Vagina (tissue), 2 donors: ENCODE results near the gene CHPF2. TPM values are rescaled to one million over a fixed set of nuclear protein-coding genes. Genes with fewer than 3 reads are reported as not detected.

ENCODE experiments used
- DNase-seq, 2 donors: peaks; one replicate each; pipeline ENCODE4 v3.0.0-alpha.2; 2017; ENCODE audit errors: extremely low spot score in 2 of 2
- H3K27ac ChIP-seq: fragments of 200-600 bp; sonication (generic); one replicate; pipeline ENCODE4 v1.5.1; 2019
- H3K27me3 ChIP-seq: fragments of 200-600 bp; sonication (generic); one replicate; pipeline ENCODE4 v1.5.1; 2019
- H3K36me3 ChIP-seq, 2 donors: fragments of 200-600 bp; sonication (generic); one replicate each; pipeline ENCODE4 v1.5.1; 2017 to 2019
- H3K4me1 ChIP-seq: fragments of 200-600 bp; sonication (generic); one replicate; pipeline ENCODE4 v1.5.1; 2019
- H3K4me3 ChIP-seq, 2 donors: fragments of 200-600 bp; sonication (generic); 1 replicate in 1 of 2; 2 replicates in 1 of 2; pipeline ENCODE4 v1.5.1; 2016 to 2019
- H3K9me3 ChIP-seq: fragments of 200-600 bp; sonication (generic); one replicate; pipeline ENCODE4 v1.5.1; 2019
- CTCF ChIP-seq, 3 experiments: fragments of 450-650 bp in 2 of 3; fragments of 200-600 bp in 1 of 3; sonication (generic) in 1 of 3; IDR thresholded peaks; one replicate each; pipeline ENCODE4 v1.5.1; 2017 to 2019; ENCODE audit warnings: antibody characterized with exemption in 3 of 3, mild to moderate bottlenecking in 2 of 3, moderate library complexity in 2 of 3
- POLR2A ChIP-seq, 2 donors: fragments of 450-650 bp; IDR thresholded peaks; one replicate each; pipeline ENCODE4 v1.6.1; 2017; ENCODE audit warnings: antibody characterized with exemption in 2 of 2, mild to moderate bottlenecking in 2 of 2, moderate library complexity in 2 of 2
- POLR2AphosphoS5 ChIP-seq, 2 donors: sonication (generic); formaldehyde crosslinking; IDR thresholded peaks; one replicate each; pipeline ENCODE4 v1.9.0; 2017; ENCODE audit warnings: antibody characterized with exemption in 2 of 2, mild to moderate bottlenecking in 2 of 2, low read depth in 1 of 2; ENCODE audit not compliant: insufficient read depth in 1 of 2
- intact Hi-C: fragments of 100-400 bp; cut with DNase I; formaldehyde crosslinking; loops from one replicate; pipeline ENCODE4 v1.15.1; 2023
- microRNA counts, 2 donors: library from miRNA; unstranded; fragments of <30 nt; microRNA quantifications; one replicate each; lab custom pipeline; 2016 to 2017
- total RNA-seq: library from RNA; depleted of rRNA; stranded (reverse); fragments of >200 nt; gene quantifications from one replicate; pipeline ENCODE4 v1.2.3, GENCODE V29; 2016

The CHPF2 gene
- total RNA-seq, 1 donor from 2014 or later = 28.0 TPM

- H3K9me3 ChIP-seq = no peaks in the 10 kb centered on the region
Observed at GRCh38 chr7:151286148-151286547, 53.9 kb downstream of the CHPF2 start.

More at GRCh38 chr7:151286148-151286547, 53.9 kb downstream of the CHPF2 start:
- H3K27ac ChIP-seq = no peak overlapping the region
- TF ChIP-seq CTCF (IDR thresholded peaks at IDR 0.05) (no peak), POLR2AphosphoS5 (IDR thresholded peaks at IDR 0.05; ENCODE audit: insufficient read depth in 1 of 2, low read depth in 1 of 2) (no peak), POLR2A (IDR thresholded peaks at IDR 0.05) (no peak)
- no peaks in the 10 kb centered on the region for H3K27me3 ChIP-seq
- intact Hi-C loops = no loop called here
- no peak for DNase-seq
- no peaks in the 10 kb centered on the region for H3K36me3 ChIP-seq
- no peak overlapping the region for H3K4me3 ChIP-seq
- H3K4me1 ChIP-seq = no peaks in the 10 kb centered on the region

MicroRNAs within 50 kb of the gene (microRNA counts, 767-probe panel; counts per million panel counts)
- microRNA hsa-miR-671-3p (lab: Ali Mortazavi, UCI) (238 to 261 counts per million in 2 donors), microRNA hsa-miR-671-5p (lab: Ali Mortazavi, UCI) (238 to 261 counts per million in 2 donors)

Other genes starting within 250 kb of the CHPF2 start
- gene NOS3, start 241.5 kb upstream of the CHPF2 start, total RNA-seq = 22.8 TPM
- 34.1 TPM for gene ATG9B, start 208.0 kb upstream of the CHPF2 start, total RNA-seq
- gene ABCB8, start 204.0 kb upstream of the CHPF2 start, total RNA-seq = 38.3 TPM
- 3.7 TPM for gene ASIC3, start 184.0 kb upstream of the CHPF2 start, total RNA-seq
- gene CDK5, start 174.6 kb upstream of the CHPF2 start, total RNA-seq = 4.2 TPM
- 66.5 TPM for gene SLC4A2, start 172.9 kb upstream of the CHPF2 start, total RNA-seq
- gene FASTK, start 151.7 kb upstream of the CHPF2 start, total RNA-seq = 60.2 TPM
- gene TMUB1, start 149.0 kb upstream of the CHPF2 start, total RNA-seq = 40.3 TPM
- gene AGAP3, start 146.0 kb upstream of the CHPF2 start, total RNA-seq = 98.2 TPM
- not detected for gene GBX1, start 64.8 kb upstream of the CHPF2 start, total RNA-seq
- not detected for gene ASB10, start 45.2 kb upstream of the CHPF2 start, total RNA-seq
- not detected for gene H2BK1, start 22.0 kb upstream of the CHPF2 start, total RNA-seq
- gene ABCF2, start 5.3 kb upstream of the CHPF2 start, total RNA-seq = 25.3 TPM
- 39.8 TPM for gene SMARCD3, start 16.2 kb downstream of the CHPF2 start, total RNA-seq
- 46.2 TPM for gene NUB1, start 109.3 kb downstream of the CHPF2 start, total RNA-seq
- gene WDR86, start 177.6 kb downstream of the CHPF2 start, total RNA-seq = 19.4 TPM
- not detected for gene CRYGN, start 207.7 kb downstream of the CHPF2 start, total RNA-seq